Stomach smooth muscle (tissue), 2 donors: ENCODE results near the gene CYB5A.

Experiments used
- H3K27ac ChIP-seq: one replicate; pipeline ENCODE4 v1.7.0; 2013; ENCODE audit warnings: mild to moderate bottlenecking, low read length, inconsistent platforms
- H3K27me3 ChIP-seq, 2 donors: one replicate each; pipeline ENCODE4 v1.7.0; 2013; ENCODE audit warnings: low read length in 2 of 2; ENCODE audit not compliant: insufficient read depth in 2 of 2, control insufficient read depth in 1 of 2
- H3K36me3 ChIP-seq, 2 donors: one replicate each; pipeline ENCODE4 v1.7.0; 2013; ENCODE audit warnings: low read length in 2 of 2; ENCODE audit not compliant: control insufficient read depth in 2 of 2, insufficient read depth in 2 of 2
- H3K4me1 ChIP-seq: one replicate; pipeline ENCODE4 v1.7.0; 2013; ENCODE audit warnings: low read length; ENCODE audit not compliant: control insufficient read depth, insufficient read depth
- H3K4me3 ChIP-seq, 2 donors: one replicate each; pipeline ENCODE4 v1.7.0; 2013; ENCODE audit warnings: low read length in 2 of 2
- H3K9ac ChIP-seq, 2 donors: one replicate each; pipeline ENCODE4 v1.7.0; 2013; ENCODE audit warnings: low read length in 2 of 2, mild to moderate bottlenecking in 1 of 2
- H3K9me3 ChIP-seq, 2 donors: one replicate each; pipeline ENCODE4 v1.7.0; 2013; ENCODE audit warnings: low read length in 2 of 2; ENCODE audit not compliant: control insufficient read depth in 2 of 2
- donor health status: healthy.
- donor health status: Pancreatic carcinoma.

The CYB5A gene

GRCh38 chr18:74277296-74277695 lies 14.5 kb downstream of the CYB5A start:
- Histone ChIP-seq H3K27ac (no peak overlapping the region), H3K4me3 (no peak overlapping the region), H3K9ac (no peak overlapping the region), H3K27me3 (no peaks in the 10 kb centered on the region), H3K4me1 (peaks cover 14% of the 10 kb centered on the region), H3K36me3 (peaks cover 0 to 6% of the 10 kb centered on the region in 2 donors), H3K9me3 (no peaks in the 10 kb centered on the region)

GRCh38 chr18:74276609-74277008 lies 15.2 kb downstream of the CYB5A start:
- no peak overlapping the region for H3K27ac ChIP-seq
- H3K27me3 ChIP-seq, result no peaks in the 10 kb centered on the region
- peaks cover 8% of the 10 kb centered on the region for H3K4me1 ChIP-seq
- no peak overlapping the region for H3K9ac ChIP-seq
- no peak overlapping the region for H3K4me3 ChIP-seq
- peaks cover 0 to 6% of the 10 kb centered on the region in 2 donors for H3K36me3 ChIP-seq
- no peaks in the 10 kb centered on the region for H3K9me3 ChIP-seq

- Histone ChIP-seq H3K27ac (no peak overlapping the region), H3K36me3 (peaks cover 0 to 6% of the 10 kb centered on the region in 2 donors), H3K4me1 (peaks cover 2% of the 10 kb centered on the region)
These were observed 16.0 kb downstream of the CYB5A start for GRCh38 chr18:74275736-74276135.

DNA sequence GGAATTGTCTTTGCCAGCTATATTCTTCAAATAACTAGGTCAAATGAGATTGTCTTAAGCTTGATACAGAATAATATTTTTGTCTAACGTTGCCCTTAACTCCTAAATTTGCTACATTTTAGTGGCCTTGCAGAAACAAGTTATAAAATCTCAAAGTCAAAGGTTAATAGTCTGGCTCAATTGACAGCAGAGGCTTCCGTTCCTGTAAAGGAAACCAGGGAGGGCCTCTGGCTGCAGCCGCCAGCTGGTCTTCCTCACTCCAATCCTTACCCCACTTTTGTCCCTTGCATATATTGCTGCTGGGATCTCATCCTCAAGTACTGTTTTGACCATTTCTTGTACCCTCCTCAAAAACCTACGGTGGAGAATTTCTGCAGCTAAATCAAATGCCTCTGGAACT lies 17.1 kb downstream of the CYB5A start:
- H3K27me3 ChIP-seq, result no peaks in the 10 kb centered on the region
- no peaks in the 10 kb centered on the region for H3K9me3 ChIP-seq
- H3K9ac ChIP-seq, result no peak overlapping the region
- H3K27ac ChIP-seq, result no peak overlapping the region
- peaks cover 0 to 6% of the 10 kb centered on the region in 2 donors for H3K36me3 ChIP-seq
- peaks cover 2% of the 10 kb centered on the region for H3K4me1 ChIP-seq
- no peak overlapping the region for H3K4me3 ChIP-seq

More at GRCh38 chr18:74275736-74276135, 16.0 kb downstream of the CYB5A start:
- Histone ChIP-seq H3K27me3 (no peaks in the 10 kb centered on the region), H3K9ac (no peak overlapping the region), H3K4me3 (no peak overlapping the region), H3K9me3 (no peaks in the 10 kb centered on the region)

DNA sequence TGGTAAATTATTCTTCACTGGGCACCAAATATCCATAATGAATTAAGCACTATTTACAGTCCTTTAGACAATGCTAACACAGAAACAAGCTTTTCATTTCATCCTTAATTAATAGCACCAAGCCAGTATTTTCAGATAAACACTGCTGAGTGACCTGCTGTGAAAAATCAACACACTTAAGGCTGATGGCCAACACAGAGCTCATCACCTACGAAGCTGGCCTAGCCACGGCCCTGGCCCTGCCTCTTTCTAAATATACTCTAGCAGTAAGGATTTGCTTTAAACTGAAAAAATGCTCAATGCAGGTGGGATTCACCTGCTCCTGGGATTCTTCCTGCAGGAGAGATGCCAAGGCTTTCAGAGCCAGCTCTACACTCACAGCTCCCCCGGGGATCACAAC lies 18.4 kb downstream of the CYB5A start:
- no peak overlapping the region for H3K9ac ChIP-seq
- H3K9me3 ChIP-seq, result no peaks in the 10 kb centered on the region
- no peak overlapping the region for H3K4me3 ChIP-seq
- no peaks in the 10 kb centered on the region for H3K27me3 ChIP-seq
- peaks cover 0 to 6% of the 10 kb centered on the region in 2 donors for H3K36me3 ChIP-seq
- H3K27ac ChIP-seq, result no peak overlapping the region
- peaks cover 5% of the 10 kb centered on the region for H3K4me1 ChIP-seq

DNA sequence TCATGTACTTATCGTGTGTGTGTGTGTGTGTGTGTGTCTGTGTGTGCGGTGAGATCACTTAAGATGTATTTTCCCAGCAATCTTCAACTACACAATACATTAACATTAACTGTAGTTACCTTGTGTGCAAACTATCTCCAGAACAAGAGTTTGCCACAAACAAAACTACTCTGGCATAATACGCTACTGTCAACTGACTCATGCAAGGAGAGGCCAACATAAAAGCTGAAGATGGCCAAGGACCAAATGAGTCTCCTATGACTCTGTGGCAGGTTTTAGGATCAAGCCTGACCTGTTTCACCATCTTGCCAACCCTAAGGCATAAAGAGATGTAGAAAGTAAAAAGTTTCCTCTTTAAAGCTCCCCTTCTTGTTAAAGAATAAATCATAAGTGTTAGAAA lies 20.1 kb downstream of the CYB5A start:
- H3K36me3 ChIP-seq, result peaks cover 0 to 2% of the 10 kb centered on the region in 2 donors
- H3K9ac ChIP-seq, result no peak overlapping the region
- H3K9me3 ChIP-seq, result no peaks in the 10 kb centered on the region
- H3K4me1 ChIP-seq, result peaks cover 5% of the 10 kb centered on the region
- no peak overlapping the region for H3K4me3 ChIP-seq
- H3K27me3 ChIP-seq, result no peaks in the 10 kb centered on the region
- no peak overlapping the region for H3K27ac ChIP-seq

DNA sequence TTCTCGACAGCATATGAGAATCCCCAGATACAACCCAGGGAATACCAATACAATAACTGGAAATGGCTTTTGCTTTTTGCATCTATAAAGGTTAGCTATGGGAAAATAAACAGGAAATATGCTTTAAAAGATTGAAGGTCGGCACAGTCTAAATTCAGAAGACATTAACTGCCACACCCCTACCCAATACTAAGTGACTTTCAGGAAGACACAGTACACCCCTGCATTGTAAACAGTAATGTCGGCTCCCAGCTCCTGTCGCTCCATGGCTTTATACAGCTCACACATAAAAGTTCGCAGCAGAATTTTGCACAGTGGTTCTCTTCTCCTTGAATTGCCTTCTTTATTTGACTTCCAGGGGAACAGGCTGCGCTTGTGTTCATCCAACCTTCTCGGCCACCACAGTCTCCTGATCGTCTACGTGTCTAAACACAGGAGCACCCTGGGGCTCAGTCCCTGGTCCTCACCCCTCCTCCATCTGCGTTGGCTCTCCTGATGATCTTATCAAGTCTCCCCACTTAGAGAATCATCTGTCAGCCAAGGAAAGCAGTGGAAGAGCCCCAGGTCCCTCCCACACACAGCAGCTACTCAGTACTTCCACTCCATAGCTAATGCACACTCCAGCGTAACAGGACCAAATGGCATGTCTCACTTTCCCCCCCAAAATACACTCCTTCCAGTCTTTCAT lies 22.7 kb downstream of the CYB5A start:
- no peak overlapping the region for H3K9ac ChIP-seq
- H3K4me3 ChIP-seq, result no peak overlapping the region
- no peaks in the 10 kb centered on the region for H3K9me3 ChIP-seq
- H3K27ac ChIP-seq, result no peak overlapping the region
- H3K27me3 ChIP-seq, result no peaks in the 10 kb centered on the region
- peaks cover 4 to 7% of the 10 kb centered on the region in 2 donors for H3K36me3 ChIP-seq
- H3K4me1 ChIP-seq, result peaks cover 5% of the 10 kb centered on the region

DNA sequence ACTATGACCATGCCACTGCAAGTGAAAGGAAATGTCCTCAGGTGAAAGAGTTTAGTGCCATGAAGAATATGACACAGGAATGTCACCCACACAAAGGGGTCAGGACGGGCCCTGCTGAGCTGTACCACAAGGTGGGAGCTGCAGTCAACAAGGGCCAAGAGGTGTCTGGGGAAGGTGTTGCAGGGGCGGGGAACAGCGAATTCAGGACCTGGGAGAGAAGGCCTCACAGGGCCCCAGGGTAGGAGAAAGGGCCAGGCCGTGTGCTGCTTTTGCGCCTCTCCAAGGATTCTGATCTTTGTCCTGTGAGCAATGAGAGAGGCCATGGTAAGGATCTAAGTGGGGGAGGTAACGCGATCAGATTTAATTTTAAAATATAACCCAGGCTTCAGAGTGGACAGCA lies 23.6 kb downstream of the CYB5A start:
- Histone ChIP-seq H3K4me1 (peaks cover 4% of the 10 kb centered on the region), H3K9ac (no peak overlapping the region), H3K9me3 (no peaks in the 10 kb centered on the region), H3K27me3 (no peaks in the 10 kb centered on the region), H3K4me3 (no peak overlapping the region), H3K36me3 (peaks cover 4 to 7% of the 10 kb centered on the region in 2 donors), H3K27ac (no peak overlapping the region)

- Histone ChIP-seq H3K9ac (no peak overlapping the region), H3K36me3 (peaks cover 12 to 13% of the 10 kb centered on the region in 2 donors), H3K9me3 (no peaks in the 10 kb centered on the region), H3K27ac (no peak overlapping the region), H3K27me3 (no peaks in the 10 kb centered on the region), H3K4me1 (peaks cover 3% of the 10 kb centered on the region), H3K4me3 (no peak overlapping the region)
These were observed 25.6 kb downstream of the CYB5A start for GRCh38 chr18:74266161-74266560.

DNA sequence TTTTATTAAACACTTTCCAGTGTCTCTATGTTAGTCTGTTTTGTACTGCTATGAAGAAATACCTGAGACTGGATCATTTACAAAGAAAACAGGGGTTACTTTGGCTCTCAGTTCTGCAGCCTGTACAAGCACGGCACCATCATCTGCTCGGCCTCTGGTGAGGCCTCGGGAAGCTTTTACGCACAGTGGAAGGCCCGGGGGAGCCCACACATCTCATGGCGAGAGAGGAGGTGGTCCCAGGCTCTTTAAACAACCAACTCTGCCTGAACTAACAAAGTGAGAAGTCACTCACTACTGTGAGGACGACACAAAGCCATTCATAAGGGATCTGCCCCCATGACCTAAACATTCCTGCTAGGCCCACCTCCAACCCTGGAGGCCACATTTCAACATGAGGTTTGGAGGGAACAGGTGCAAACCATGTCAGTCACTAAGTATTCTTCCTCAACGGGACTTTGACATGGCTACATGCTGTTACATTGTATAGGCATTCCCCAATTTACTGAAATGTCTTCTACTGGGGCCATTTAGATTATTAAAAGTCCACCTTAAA lies 26.1 kb downstream of the CYB5A start:
- Histone ChIP-seq H3K27me3 (no peaks in the 10 kb centered on the region), H3K4me3 (no peak overlapping the region), H3K27ac (no peak overlapping the region), H3K9me3 (no peaks in the 10 kb centered on the region), H3K9ac (no peak overlapping the region), H3K36me3 (peaks cover 13% of the 10 kb centered on the region in 2 donors), H3K4me1 (peaks cover 3% of the 10 kb centered on the region)

DNA sequence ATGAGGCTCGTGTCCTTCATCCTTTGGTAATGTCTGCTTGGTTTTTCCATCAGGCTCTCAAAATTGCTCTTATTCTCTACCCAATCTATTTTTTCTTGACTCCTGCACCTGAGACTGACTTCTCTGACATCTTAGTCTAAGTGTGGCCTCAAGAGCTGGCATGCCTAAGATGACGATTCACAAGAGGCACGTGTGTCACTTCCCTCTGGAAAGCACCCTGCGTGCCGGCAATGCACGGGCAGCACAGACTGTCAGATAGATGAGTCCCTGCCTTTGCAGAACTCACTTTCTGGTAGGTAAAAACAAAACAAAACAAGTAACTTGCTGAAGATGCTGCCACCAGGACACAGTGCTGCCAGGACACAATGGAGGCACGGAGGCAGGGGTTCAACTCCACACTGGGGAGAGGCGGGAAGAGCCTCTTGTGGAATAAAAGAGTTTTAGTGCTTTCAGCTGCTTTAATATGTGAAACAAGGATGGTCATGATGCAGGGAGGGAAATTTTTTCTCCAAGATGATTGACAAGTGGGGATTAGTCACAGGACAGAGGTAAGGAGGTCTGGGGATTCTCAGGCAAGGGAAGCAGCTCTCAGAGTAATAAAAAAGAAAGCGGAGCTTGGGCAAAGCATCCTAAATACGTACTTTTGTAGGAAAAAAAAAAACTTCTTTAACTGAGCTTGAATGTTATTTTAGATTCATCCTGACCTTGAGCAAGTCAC lies 27.3 kb downstream of the CYB5A start:
- peaks cover 3% of the 10 kb centered on the region for H3K4me1 ChIP-seq
- no peak overlapping the region for H3K4me3 ChIP-seq
- H3K27me3 ChIP-seq, result no peaks in the 10 kb centered on the region
- no peak overlapping the region for H3K9ac ChIP-seq
- H3K27ac ChIP-seq, result no peak overlapping the region
- no peaks in the 10 kb centered on the region for H3K9me3 ChIP-seq
- peaks cover 13% of the 10 kb centered on the region in 2 donors for H3K36me3 ChIP-seq
